Nephron progenitor cell (in vitro differentiated cells): ENCODE data around the gene FN3KRP.
A peak's percentile ranks its signal among the peaks of the same experiment; 100 is the strongest.

ENCODE experiments used
- DNase-seq: peaks from one replicate; pipeline ENCODE4 v3.0.0; 2021
- H3K27ac Mint-ChIP-seq: 2 replicates; pipeline ENCODE4 v1.8.0; 2021; ENCODE audit warnings: mild to moderate bottlenecking, moderate library complexity, mixed read lengths
- H3K27me3 Mint-ChIP-seq: 2 replicates; pipeline ENCODE4 v1.8.0; 2021; ENCODE audit warnings: mild to moderate bottlenecking, low read depth, mixed read lengths; ENCODE audit not compliant: poor library complexity
- H3K36me3 Mint-ChIP-seq: 2 replicates; pipeline ENCODE4 v1.8.0; 2021; ENCODE audit warnings: low read depth, mixed read lengths
- H3K4me1 Mint-ChIP-seq: 2 replicates; pipeline ENCODE4 v1.8.0; 2021; ENCODE audit warnings: mixed read lengths
- H3K4me3 Mint-ChIP-seq: 2 replicates; pipeline ENCODE4 v1.8.0; 2021; ENCODE audit warnings: mild to moderate bottlenecking, moderate library complexity, mixed read lengths
- H3K9me3 Mint-ChIP-seq: 2 replicates; pipeline ENCODE4 v1.8.0; 2021; ENCODE audit warnings: mild to moderate bottlenecking, moderate library complexity, mixed read lengths
- TF ChIP-seq, protein P1 (sequence below): fragments of 200-600 bp; sonication (generic); IDR thresholded peaks from 2 replicates; pipeline ENCODE4 v1.5.0; 2021; ENCODE audit warnings: antibody characterized with exemption

FN3KRP gene

DNA sequence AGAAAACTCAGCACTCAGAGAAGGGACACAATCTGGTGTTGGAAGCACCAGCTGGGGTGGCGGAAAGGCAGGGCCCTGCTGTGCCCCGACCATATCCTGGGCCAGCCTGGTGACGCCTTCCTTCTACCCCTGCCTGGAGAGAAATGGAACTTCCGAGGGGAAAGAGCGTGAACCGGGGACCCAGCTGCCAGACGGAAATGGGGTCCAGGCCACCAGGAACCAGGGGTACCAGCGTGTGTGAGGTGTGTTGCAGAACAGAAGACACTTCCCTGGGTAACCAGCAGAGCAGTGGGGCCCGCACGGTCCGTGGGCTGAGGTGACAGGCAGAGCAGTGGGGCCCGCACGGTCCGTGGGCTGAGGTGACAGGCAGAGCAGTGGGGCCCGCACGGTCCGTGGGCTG lies 24.8 kb upstream of the FN3KRP start:
- Mint-ChIP-seq H3K4me1 (peaks cover 58% of the 10 kb centered on the region), H3K36me3 (peaks cover 27% of the 10 kb centered on the region), H3K4me3 (peak overlapping the region; percentile 36), H3K9me3 (peaks cover 37% of the 10 kb centered on the region), H3K27ac (no peak overlapping the region), H3K27me3 (peaks cover 44% of the 10 kb centered on the region)
- no peak for DNase-seq
- TF ChIP-seq, protein P1, sequence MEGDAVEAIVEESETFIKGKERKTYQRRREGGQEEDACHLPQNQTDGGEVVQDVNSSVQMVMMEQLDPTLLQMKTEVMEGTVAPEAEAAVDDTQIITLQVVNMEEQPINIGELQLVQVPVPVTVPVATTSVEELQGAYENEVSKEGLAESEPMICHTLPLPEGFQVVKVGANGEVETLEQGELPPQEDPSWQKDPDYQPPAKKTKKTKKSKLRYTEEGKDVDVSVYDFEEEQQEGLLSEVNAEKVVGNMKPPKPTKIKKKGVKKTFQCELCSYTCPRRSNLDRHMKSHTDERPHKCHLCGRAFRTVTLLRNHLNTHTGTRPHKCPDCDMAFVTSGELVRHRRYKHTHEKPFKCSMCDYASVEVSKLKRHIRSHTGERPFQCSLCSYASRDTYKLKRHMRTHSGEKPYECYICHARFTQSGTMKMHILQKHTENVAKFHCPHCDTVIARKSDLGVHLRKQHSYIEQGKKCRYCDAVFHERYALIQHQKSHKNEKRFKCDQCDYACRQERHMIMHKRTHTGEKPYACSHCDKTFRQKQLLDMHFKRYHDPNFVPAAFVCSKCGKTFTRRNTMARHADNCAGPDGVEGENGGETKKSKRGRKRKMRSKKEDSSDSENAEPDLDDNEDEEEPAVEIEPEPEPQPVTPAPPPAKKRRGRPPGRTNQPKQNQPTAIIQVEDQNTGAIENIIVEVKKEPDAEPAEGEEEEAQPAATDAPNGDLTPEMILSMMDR = no peak

DNA sequence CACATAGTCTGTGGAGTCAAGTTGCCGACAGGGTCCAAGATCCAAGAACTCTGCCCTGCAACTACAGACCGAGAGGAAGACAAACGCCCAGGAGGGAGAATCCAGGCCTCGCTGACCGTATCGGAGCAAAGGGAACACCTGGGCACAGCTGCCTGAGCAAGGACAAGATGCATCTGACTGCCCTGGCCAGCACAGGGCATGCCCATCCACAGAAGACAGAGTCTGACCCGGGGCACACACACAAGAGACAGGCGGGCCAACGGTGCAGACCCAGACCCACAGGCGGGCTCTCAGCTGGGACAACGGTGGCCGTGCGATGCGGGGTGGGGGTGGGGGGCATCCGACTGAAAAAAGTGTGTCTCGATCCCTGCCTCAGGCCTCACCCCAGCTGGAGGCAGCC lies 24.2 kb upstream of the FN3KRP start:
- Mint-ChIP-seq H3K9me3 (peaks cover 39% of the 10 kb centered on the region), H3K27me3 (peaks cover 48% of the 10 kb centered on the region), H3K27ac (no peak overlapping the region), H3K36me3 (peaks cover 28% of the 10 kb centered on the region), H3K4me3 (no peak overlapping the region), H3K4me1 (peaks cover 58% of the 10 kb centered on the region)
- TF ChIP-seq, protein P1 = no peak
- DNase-seq = no peak

DNA sequence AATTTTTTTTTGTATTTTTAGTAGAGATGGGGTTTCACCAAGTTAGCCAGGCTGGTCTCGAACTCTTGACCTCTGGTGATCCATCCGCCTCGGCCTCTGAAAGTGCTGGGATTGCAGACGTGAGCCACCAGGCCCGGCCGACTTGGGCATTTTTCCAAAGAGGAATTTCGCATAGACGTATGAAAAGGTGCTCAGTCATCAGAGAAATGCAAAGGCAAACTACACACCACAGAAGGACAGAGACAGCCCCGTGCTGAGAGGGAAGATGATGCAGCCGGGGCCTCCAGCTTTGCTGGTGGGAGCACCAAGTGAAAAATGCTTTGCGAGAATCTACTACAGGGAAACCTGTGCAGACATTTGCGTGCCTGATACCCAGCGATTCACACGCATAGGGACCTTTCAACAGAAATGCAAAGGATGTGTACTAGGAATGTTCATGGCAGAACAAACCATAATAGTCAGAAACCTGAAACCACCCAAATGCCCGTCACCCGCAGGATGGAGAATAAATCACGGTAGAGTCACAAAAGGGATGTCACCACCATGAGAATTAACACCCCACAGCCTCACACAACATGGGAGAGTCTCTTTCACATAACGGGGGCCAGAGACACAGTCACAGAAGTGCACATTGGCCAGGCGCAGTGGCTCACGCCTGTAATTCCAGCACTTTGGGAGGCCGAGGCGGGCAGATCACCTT lies 23.2 kb upstream of the FN3KRP start:
- H3K27ac Mint-ChIP-seq = peak overlapping the region; percentile 83
- TF ChIP-seq, protein P1 = no peak
- peaks cover 28% of the 10 kb centered on the region for H3K36me3 Mint-ChIP-seq
- H3K4me1 Mint-ChIP-seq = peaks cover 57% of the 10 kb centered on the region
- H3K27me3 Mint-ChIP-seq = peaks cover 49% of the 10 kb centered on the region
- no peak for DNase-seq
- peak overlapping the region; percentile 54 for H3K4me3 Mint-ChIP-seq
- peaks cover 39% of the 10 kb centered on the region for H3K9me3 Mint-ChIP-seq

DNA sequence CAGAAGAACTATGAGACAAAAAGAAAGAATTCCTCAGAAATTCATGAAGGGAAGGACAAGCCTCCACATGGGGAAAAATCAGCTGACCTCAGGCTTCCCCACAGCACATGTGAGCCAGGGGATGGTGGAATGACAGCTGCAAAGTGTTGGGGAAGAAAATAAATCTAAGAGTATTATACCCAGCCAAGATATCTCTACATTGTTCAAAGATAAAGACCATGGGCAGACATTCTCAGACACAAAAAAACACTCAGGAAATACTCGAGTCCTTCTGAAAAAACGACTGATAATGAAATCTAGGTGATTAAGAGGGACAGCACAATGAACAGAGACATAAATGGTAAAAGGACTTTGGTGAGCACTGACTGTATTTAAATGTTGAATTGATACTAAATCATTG lies 21.9 kb upstream of the FN3KRP start:
- no peak for DNase-seq
- no peak overlapping the region for H3K27ac Mint-ChIP-seq
- TF ChIP-seq, protein P1 = no peak
- H3K27me3 Mint-ChIP-seq = peaks cover 49% of the 10 kb centered on the region
- H3K9me3 Mint-ChIP-seq = peaks cover 39% of the 10 kb centered on the region
- peaks cover 52% of the 10 kb centered on the region for H3K4me1 Mint-ChIP-seq
- H3K4me3 Mint-ChIP-seq = peak overlapping the region; percentile 25
- H3K36me3 Mint-ChIP-seq = peaks cover 28% of the 10 kb centered on the region

DNA sequence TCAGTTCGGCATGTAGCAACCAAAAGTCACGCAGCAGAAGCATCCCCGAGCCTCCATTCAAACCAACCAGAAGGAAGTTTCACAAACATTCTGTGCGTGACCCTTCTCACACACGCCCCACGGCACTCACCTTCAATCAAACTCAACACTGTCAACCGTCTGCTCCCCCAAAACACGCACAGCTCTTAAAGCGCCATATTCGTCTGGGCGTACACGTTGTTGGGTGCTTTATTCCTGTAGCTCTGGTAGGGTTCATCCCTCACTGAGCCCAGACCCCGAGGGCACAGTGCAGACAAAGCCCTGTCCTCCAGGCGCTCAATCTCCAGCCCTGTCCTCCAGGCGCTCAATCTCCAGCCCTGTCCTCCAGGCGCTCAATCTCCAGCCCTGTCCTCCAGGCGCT lies 20.2 kb upstream of the FN3KRP start:
- peaks cover 39% of the 10 kb centered on the region for H3K4me1 Mint-ChIP-seq
- no peak overlapping the region for H3K4me3 Mint-ChIP-seq
- TF ChIP-seq, protein P1 = no peak
- peaks cover 65% of the 10 kb centered on the region for H3K27me3 Mint-ChIP-seq
- no peak for DNase-seq
- peaks cover 28% of the 10 kb centered on the region for H3K36me3 Mint-ChIP-seq
- H3K9me3 Mint-ChIP-seq = peaks cover 39% of the 10 kb centered on the region
- H3K27ac Mint-ChIP-seq = no peak overlapping the region
